Gastrocnemius medialis (tissue), 4 donors: Measurements from ENCODE around the gene ARHGAP6. TPM values are rescaled to one million over a fixed set of nuclear protein-coding genes. Genes with fewer than 3 reads are reported as not detected.
A peak's percentile ranks its signal among the peaks of the same experiment; 100 is the strongest.

Source experiments
- ATAC-seq, 2 donors: fragments of 150-250 bp; one replicate each; pipeline ENCODE4 v1.9.1; 2016
- DNase-seq, 2 donors: peaks; one replicate each; pipeline ENCODE4 v3.0.0-alpha.2; 2019
- H3K27ac ChIP-seq, 4 donors: fragments of 200-600 bp; sonication (generic); 1 replicate in 1 of 4; 2 replicates in 3 of 4; pipeline ENCODE4 v1.5.1; 2016 to 2018; ENCODE audit warnings: mild to moderate bottlenecking in 2 of 4, moderate library complexity in 1 of 4
- H3K27me3 ChIP-seq, 3 donors: fragments of 200-600 bp; sonication (generic) in 2 of 3; 1 replicate in 1 of 3; 2 replicates in 2 of 3; pipeline versions ENCODE4 v1.5.1 to v1.6.0; 2016 to 2019; ENCODE audit warnings: mild to moderate bottlenecking in 1 of 3, moderate library complexity in 1 of 3
- H3K36me3 ChIP-seq, 2 donors: fragments of 200-600 bp; sonication (generic) in 1 of 2; one replicate each; pipeline ENCODE4 v1.5.1; 2017 to 2018
- H3K4me1 ChIP-seq, 2 donors: fragments of 200-600 bp; sonication (generic) in 1 of 2; one replicate each; pipeline ENCODE4 v1.5.1; 2016 to 2017; ENCODE audit warnings: mild to moderate bottlenecking in 2 of 2
- H3K4me3 ChIP-seq, 4 donors: fragments of 200-600 bp; sonication (generic) in 3 of 4; 1 replicate in 1 of 4; 2 replicates in 3 of 4; pipeline ENCODE4 v1.5.1; 2016 to 2019; ENCODE audit warnings: mild to moderate bottlenecking in 2 of 4
- H3K9me3 ChIP-seq, 3 donors: fragments of 200-600 bp; sonication (generic) in 2 of 3; 1 replicate in 1 of 3; 2 replicates in 2 of 3; pipeline ENCODE4 v1.5.1; 2016 to 2019
- POLR2A ChIP-seq, 2 donors: fragments of 450-650 bp; IDR thresholded peaks; one replicate each; pipeline ENCODE4 v1.6.1; 2017; ENCODE audit warnings: antibody characterized with exemption in 2 of 2, mild to moderate bottlenecking in 2 of 2, moderate library complexity in 2 of 2
- in situ Hi-C, 4 donors: fragments of 200-750 bp; cut with MboI; loops; one replicate each; pipeline versions ENCODE4 v1.15.0 to v1.8.0; 2017; ENCODE audit warnings: low sequenced_read_pairs in 4 of 4
- intact Hi-C: fragments of 100-400 bp; cut with DNase I; formaldehyde crosslinking; loops from one replicate; pipeline ENCODE4 v1.15.1; 2023; ENCODE audit warnings: low total_unique reads
- total RNA-seq, 4 donors: library from RNA; depleted of rRNA; stranded (reverse); fragments of >200 nt; gene quantifications; one replicate each; pipeline versions ENCODE4 v1.1.0 to v1.2.3, GENCODE V29; 2016
- TF ChIP-seq, protein P1 (sequence below), 5 experiments: fragments of 450-650 bp in 3 of 5; fragments of 200-600 bp in 2 of 5; sonication (generic) in 2 of 5; IDR thresholded peaks in 4 of 5; conservative IDR thresholded peaks in 1 of 5; 1 replicate in 4 of 5; 2 replicates in 1 of 5; pipeline ENCODE4 v1.5.1; 2016 to 2019; ENCODE audit warnings: antibody characterized with exemption in 5 of 5, mild to moderate bottlenecking in 3 of 5, moderate library complexity in 3 of 5

The ARHGAP6 gene
- total RNA-seq, 4 donors from 2014 or later = 10.7 to 18.0 (median 14.9) TPM

DNA sequence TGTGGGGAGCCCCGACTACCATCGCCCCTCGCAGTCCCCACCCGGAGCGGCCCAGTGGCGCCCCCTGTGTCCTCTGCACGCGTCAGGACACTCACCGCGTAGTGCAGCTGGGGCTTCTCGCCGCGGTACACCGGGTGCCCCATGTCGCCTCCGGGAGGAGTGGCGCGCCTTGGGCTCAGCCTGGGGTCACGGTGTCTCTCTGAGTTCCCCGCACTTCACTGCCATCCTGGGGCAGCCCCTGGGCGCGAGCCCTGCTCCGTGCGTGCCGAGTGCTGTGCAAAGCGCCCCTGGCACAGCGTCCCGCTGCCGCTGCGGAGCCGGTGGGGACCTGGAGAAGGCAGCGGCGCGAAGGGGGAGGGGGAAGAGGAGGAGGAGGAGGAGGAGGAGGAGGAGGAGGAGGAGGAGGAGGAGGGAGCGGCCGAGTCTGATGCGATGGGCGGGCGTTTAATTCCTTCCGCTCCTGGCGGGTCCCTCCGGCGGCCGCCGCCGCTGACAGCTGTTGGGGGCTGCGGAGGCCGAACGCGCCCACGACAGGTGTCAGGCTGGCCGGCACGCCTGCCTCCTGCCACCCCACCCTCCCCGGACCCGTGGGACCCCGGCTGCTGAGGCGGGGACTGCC is 238.2 kb downstream of the ARHGAP6 start:
- no peak for TF ChIP-seq POLR2A (IDR thresholded peaks at IDR 0.05)
- TF ChIP-seq, protein P1, sequence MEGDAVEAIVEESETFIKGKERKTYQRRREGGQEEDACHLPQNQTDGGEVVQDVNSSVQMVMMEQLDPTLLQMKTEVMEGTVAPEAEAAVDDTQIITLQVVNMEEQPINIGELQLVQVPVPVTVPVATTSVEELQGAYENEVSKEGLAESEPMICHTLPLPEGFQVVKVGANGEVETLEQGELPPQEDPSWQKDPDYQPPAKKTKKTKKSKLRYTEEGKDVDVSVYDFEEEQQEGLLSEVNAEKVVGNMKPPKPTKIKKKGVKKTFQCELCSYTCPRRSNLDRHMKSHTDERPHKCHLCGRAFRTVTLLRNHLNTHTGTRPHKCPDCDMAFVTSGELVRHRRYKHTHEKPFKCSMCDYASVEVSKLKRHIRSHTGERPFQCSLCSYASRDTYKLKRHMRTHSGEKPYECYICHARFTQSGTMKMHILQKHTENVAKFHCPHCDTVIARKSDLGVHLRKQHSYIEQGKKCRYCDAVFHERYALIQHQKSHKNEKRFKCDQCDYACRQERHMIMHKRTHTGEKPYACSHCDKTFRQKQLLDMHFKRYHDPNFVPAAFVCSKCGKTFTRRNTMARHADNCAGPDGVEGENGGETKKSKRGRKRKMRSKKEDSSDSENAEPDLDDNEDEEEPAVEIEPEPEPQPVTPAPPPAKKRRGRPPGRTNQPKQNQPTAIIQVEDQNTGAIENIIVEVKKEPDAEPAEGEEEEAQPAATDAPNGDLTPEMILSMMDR (IDR thresholded peaks at IDR 0.05 in 4 of 5, conservative IDR thresholded peaks at IDR 0.05 in 1 of 5) = peak in 3 of 5 experiments; percentile 10 to 26 (median 25)
- H3K27me3 ChIP-seq = no peaks in the 10 kb centered on the region
- no peaks in the 10 kb centered on the region for H3K9me3 ChIP-seq
- DNase-seq = peak; percentile 14 to 40
- H3K4me1 ChIP-seq = peaks cover 0 to 2% of the 10 kb centered on the region in 2 donors
- ATAC-seq = peak; percentile 67
- peak overlapping the region; percentile 57 to 72 (median 68) for H3K27ac ChIP-seq
- intact Hi-C loops (loop anchor here (2.0 to 10.0 kb wide), 2 partner anchors 43 to 283 kb away; no protein-coding TSS in a partner anchor), in situ Hi-C loops (no loop called here)
- H3K36me3 ChIP-seq = no peaks in the 10 kb centered on the region
- peak overlapping the region; percentile 54 to 58 (median 58) for H3K4me3 ChIP-seq

DNA sequence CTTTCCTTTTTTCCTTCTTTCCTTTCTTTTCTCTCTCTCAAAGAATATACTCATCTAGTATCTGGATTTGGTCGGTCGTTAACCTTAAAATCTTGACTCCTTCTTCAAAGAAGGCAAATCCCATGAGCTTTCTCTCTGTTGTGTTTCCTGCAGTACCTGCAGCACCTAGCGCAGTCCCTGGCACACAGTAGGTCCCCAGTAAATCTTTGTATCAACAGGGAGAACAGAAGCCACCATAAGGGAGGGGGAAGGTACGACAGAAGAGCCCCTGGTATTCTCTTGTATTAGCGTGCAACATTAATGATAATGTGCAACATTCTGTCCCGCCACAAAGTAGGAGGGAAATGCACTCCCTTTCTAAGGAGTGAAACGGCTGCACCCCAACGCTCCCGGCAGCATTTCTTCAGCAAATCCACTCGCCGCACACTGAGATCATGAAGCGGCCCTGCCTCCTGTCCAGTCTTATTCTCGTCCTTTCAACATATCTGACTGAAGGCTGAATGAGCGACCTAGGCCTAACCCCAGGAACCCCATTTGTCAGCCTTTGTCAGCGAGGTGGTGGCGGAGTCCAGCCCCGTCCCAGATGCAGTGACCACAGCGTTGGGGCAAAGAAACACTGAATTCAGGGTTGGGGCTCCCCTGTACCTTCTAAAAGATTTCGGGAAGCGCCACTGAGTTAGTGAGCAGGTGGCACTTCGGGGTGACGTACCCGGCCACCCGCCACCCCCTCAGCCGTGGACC is 238.8 kb downstream of the ARHGAP6 start:
- DNase-seq = no peak
- peak overlapping the region; percentile 54 to 58 (median 58) for H3K4me3 ChIP-seq
- no peaks in the 10 kb centered on the region for H3K9me3 ChIP-seq
- peaks cover 0 to 3% of the 10 kb centered on the region in 2 donors for H3K4me1 ChIP-seq
- intact Hi-C loops (loop anchor here (2.0 to 10.0 kb wide), 2 partner anchors 42 to 282 kb away; no protein-coding TSS in a partner anchor), in situ Hi-C loops (no loop called here)
- TF ChIP-seq POLR2A (IDR thresholded peaks at IDR 0.05) = no peak
- TF ChIP-seq, protein P1 (IDR thresholded peaks at IDR 0.05 in 4 of 5, conservative IDR thresholded peaks at IDR 0.05 in 1 of 5) = no peak
- peak overlapping the region; percentile 57 to 72 (median 68) for H3K27ac ChIP-seq
- no peaks in the 10 kb centered on the region for H3K27me3 ChIP-seq
- no peaks in the 10 kb centered on the region for H3K36me3 ChIP-seq
- ATAC-seq = peak; percentile 47 to 51

DNA sequence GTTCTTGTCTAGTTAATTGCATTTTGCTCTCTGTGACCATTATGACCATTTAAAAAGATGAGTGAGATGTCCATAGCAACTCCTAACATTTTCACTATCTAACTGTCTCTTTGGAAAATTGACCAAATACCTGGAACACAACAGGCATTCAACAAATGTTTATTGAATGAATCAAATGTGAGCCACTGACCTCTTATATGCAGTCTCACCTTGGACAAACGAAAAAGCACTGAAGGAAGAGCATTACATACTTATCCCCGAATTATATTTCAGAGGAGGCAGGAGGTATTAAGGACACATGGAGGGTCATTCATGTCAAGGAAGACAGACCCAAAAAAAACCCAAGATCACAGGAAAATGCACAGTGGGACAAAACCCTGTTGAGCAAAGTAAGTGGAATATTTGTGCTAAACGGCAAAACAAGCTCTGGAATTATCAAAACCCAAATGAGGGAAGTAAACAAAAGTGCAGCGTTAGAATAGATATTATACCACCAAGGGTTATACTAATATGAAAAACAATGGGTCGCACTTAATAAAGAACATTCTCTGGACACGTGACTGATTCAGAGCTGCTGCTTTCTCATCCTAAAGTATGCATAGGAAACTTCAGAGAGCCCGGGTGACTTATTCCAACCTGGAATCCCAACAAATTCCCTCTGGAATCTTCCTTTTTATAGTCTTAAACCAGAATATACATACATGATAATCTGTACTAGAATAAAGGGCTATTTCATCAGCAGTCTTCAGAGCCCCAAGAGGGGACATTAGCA is 240.6 kb downstream of the ARHGAP6 start:
- TF ChIP-seq, protein P1 (IDR thresholded peaks at IDR 0.05 in 4 of 5, conservative IDR thresholded peaks at IDR 0.05 in 1 of 5) = no peak
- TF ChIP-seq POLR2A (IDR thresholded peaks at IDR 0.05) = no peak
- intact Hi-C loops = loop anchor here (10.0 kb wide), 1 partner anchor 280 kb away; no protein-coding TSS in a partner anchor
- in situ Hi-C loops = no loop called here
- Histone ChIP-seq H3K36me3 (no peaks in the 10 kb centered on the region), H3K4me3 (no peak overlapping the region), H3K4me1 (peaks cover 0 to 3% of the 10 kb centered on the region in 2 donors), H3K9me3 (no peaks in the 10 kb centered on the region), H3K27me3 (no peaks in the 10 kb centered on the region), H3K27ac (no peak overlapping the region)
- DNase-seq (no peak), ATAC-seq (no peak)

DNA sequence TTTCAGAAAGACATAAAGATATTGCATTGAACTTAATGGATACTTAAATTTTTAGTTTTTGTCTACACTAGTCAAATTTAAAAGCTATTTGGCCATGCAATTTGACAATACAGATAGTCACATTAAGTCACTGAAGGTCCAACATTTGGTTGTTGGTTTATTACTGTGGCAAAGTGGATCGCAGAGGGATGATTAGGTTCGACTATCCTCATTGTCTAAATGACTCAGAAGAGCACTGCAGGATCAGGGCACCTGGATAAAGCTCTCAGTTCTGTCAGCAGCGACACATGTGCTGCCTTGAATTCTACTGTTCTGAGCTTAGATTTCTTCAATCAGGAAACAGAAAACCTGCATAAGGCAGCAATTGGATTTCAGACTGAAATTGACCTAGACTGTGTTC is 241.8 kb downstream of the ARHGAP6 start:
- ATAC-seq (no peak), DNase-seq (no peak)
- intact Hi-C loops (loop anchor here (10.0 kb wide), 1 partner anchor 279 kb away; no protein-coding TSS in a partner anchor), in situ Hi-C loops (no loop called here)
- H3K4me1 ChIP-seq = peaks cover 0 to 3% of the 10 kb centered on the region in 2 donors
- TF ChIP-seq, protein P1 (IDR thresholded peaks at IDR 0.05 in 4 of 5, conservative IDR thresholded peaks at IDR 0.05 in 1 of 5) = no peak
- no peak for TF ChIP-seq POLR2A (IDR thresholded peaks at IDR 0.05)
- H3K4me3 ChIP-seq = no peak overlapping the region
- no peaks in the 10 kb centered on the region for H3K36me3 ChIP-seq
- H3K27ac ChIP-seq = peak overlapping the region in 1 of 4 donors; percentile 12
- H3K9me3 ChIP-seq = no peaks in the 10 kb centered on the region
- H3K27me3 ChIP-seq = no peaks in the 10 kb centered on the region
